HFFc6 (cell line): ENCODE measurements around the gene MRPL2. TPM values are rescaled to one million over a fixed set of nuclear protein-coding genes. Genes with fewer than 3 reads are reported as not detected.

ENCODE experiments used
- DNase-seq: peaks from one replicate; pipeline ENCODE4 v3.0.0-alpha.2; 2018
- H3K27ac Mint-ChIP-seq: 2 replicates; pipeline ENCODE4 v1.8.0; 2020; ENCODE audit warnings: mild to moderate bottlenecking, mixed read lengths
- H3K27me3 Mint-ChIP-seq: 2 replicates; pipeline ENCODE4 v1.8.0; 2021; ENCODE audit warnings: mild to moderate bottlenecking, moderate library complexity, mixed read lengths; ENCODE audit not compliant: insufficient read depth
- H3K36me3 Mint-ChIP-seq: 2 replicates; pipeline ENCODE4 v1.8.0; 2021; ENCODE audit warnings: low read depth, mixed read lengths
- H3K4me1 Mint-ChIP-seq: 2 replicates; pipeline ENCODE4 v1.8.0; 2020; ENCODE audit warnings: low read depth, mixed read lengths
- H3K4me3 Mint-ChIP-seq: 2 replicates; pipeline ENCODE4 v1.8.0; 2020; ENCODE audit warnings: mild to moderate bottlenecking, moderate library complexity, mixed read lengths
- H3K9me3 Mint-ChIP-seq: 2 replicates; pipeline ENCODE4 v1.8.0; 2020; ENCODE audit warnings: mild to moderate bottlenecking, mixed read lengths
- CTCF ChIP-seq: fragments of 200-600 bp; sonication (generic); IDR thresholded peaks from 2 replicates; pipeline ENCODE4 v1.5.0; 2021; ENCODE audit warnings: antibody characterized with exemption, mild to moderate bottlenecking
- total RNA-seq, 6 experiments: library from RNA; stranded (reverse); fragmentation: NEBNext Ultra II Directional; extraction: Animal tissue kit (Norgen Biotek cat#: 25700); gene quantifications; 2 replicates in 1 of 6; 3 replicates in 5 of 6; pipeline ENCODE4 v1.2.3, GENCODE V29; 2021

MRPL2 gene
- total RNA-seq, 6 experiments from 2014 or later, result 52.6 to 62.9 (median 58.7) TPM

- peaks cover 39% of the 10 kb centered on the region for H3K4me1 Mint-ChIP-seq
- DNase-seq, result no peak
- no peak for TF ChIP-seq CTCF
- peaks cover 29% of the 10 kb centered on the region for H3K36me3 Mint-ChIP-seq
- peak overlapping the region; percentile 100 for H3K4me3 Mint-ChIP-seq
- no peaks in the 10 kb centered on the region; the same call in none of the 2 replicates for H3K27me3 Mint-ChIP-seq
- H3K27ac Mint-ChIP-seq, result peak overlapping the region; percentile 66
- H3K9me3 Mint-ChIP-seq, result no peaks in the 10 kb centered on the region
Measured at GRCh38 chr6:43020847-43021246, 38.4 kb downstream of the MRPL2 start.

- DNase-seq, result no peak
- Mint-ChIP-seq H3K9me3 (no peaks in the 10 kb centered on the region), H3K4me1 (peaks cover 43% of the 10 kb centered on the region), H3K4me3 (no peak overlapping the region), H3K27ac (peak overlapping the region; percentile 66), H3K27me3 (no peaks in the 10 kb centered on the region; the same call in none of the 2 replicates), H3K36me3 (peaks cover 29% of the 10 kb centered on the region)
- TF ChIP-seq CTCF, result no peak
Measured at GRCh38 chr6:43020052-43020705, 39.1 kb downstream of the MRPL2 start.

GRCh38 chr6:43019152-43019551, 40.1 kb downstream of the MRPL2 start:
- H3K4me1 Mint-ChIP-seq, result peaks cover 45% of the 10 kb centered on the region
- DNase-seq, result no peak
- no peak overlapping the region for H3K4me3 Mint-ChIP-seq
- H3K9me3 Mint-ChIP-seq, result no peaks in the 10 kb centered on the region
- no peaks in the 10 kb centered on the region; the same call in none of the 2 replicates for H3K27me3 Mint-ChIP-seq
- H3K27ac Mint-ChIP-seq, result peak overlapping the region; percentile 57
- TF ChIP-seq CTCF, result no peak
- H3K36me3 Mint-ChIP-seq, result peaks cover 27% of the 10 kb centered on the region

- no peaks in the 10 kb centered on the region; the same call in none of the 2 replicates for H3K27me3 Mint-ChIP-seq
- no peak for TF ChIP-seq CTCF
- H3K4me3 Mint-ChIP-seq, result no peak overlapping the region
- no peak overlapping the region for H3K27ac Mint-ChIP-seq
- peaks cover 57% of the 10 kb centered on the region for H3K4me1 Mint-ChIP-seq
- H3K36me3 Mint-ChIP-seq, result peaks cover 38% of the 10 kb centered on the region
- DNase-seq, result no peak
- no peaks in the 10 kb centered on the region for H3K9me3 Mint-ChIP-seq
Measured at GRCh38 chr6:43016943-43017334, 42.3 kb downstream of the MRPL2 start.

GRCh38 chr6:43016176-43016942, 42.9 kb downstream of the MRPL2 start:
- DNase-seq, result no peak
- H3K4me3 Mint-ChIP-seq, result peak overlapping the region; percentile 95
- H3K9me3 Mint-ChIP-seq, result no peaks in the 10 kb centered on the region
- no peak for TF ChIP-seq CTCF
- H3K27me3 Mint-ChIP-seq, result no peaks in the 10 kb centered on the region; the same call in none of the 2 replicates
- peaks cover 44% of the 10 kb centered on the region for H3K36me3 Mint-ChIP-seq
- H3K27ac Mint-ChIP-seq, result peak overlapping the region; percentile 52; the same call in 1 of the 2 replicates
- peaks cover 63% of the 10 kb centered on the region for H3K4me1 Mint-ChIP-seq
